Type B pancreatic cell (in vitro differentiated cells): ENCODE results near the gene CDC25A. TPM values are rescaled to one million over a fixed set of nuclear protein-coding genes. Genes with fewer than 3 reads are reported as not detected.
A peak's percentile ranks its signal among the peaks of the same experiment; 100 is the strongest.

ENCODE experiments used
- DNase-seq: peaks from one replicate; pipeline ENCODE4 v3.0.0; 2021; ENCODE audit warnings: mixed read lengths; ENCODE audit not compliant: unreplicated experiment; ENCODE audit errors: extremely low spot score
- H3K27ac Mint-ChIP-seq: 2 replicates; pipeline ENCODE4 v1.8.0; 2021; ENCODE audit warnings: mild to moderate bottlenecking, mixed read lengths
- H3K27me3 Mint-ChIP-seq: 2 replicates; pipeline ENCODE4 v1.8.0; 2021; ENCODE audit warnings: mixed read lengths
- H3K36me3 Mint-ChIP-seq: 2 replicates; pipeline ENCODE4 v1.8.0; 2021; ENCODE audit warnings: mixed read lengths
- H3K4me1 Mint-ChIP-seq: one replicate; pipeline ENCODE4 v1.8.0; 2021; ENCODE audit warnings: mixed read lengths; ENCODE audit not compliant: unreplicated experiment
- H3K4me3 Mint-ChIP-seq: 2 replicates; pipeline ENCODE4 v1.8.0; 2021; ENCODE audit warnings: mild to moderate bottlenecking, mixed read lengths
- H3K9me3 Mint-ChIP-seq: 2 replicates; pipeline ENCODE4 v1.8.0; 2021; ENCODE audit warnings: mixed read lengths
- total RNA-seq: library from RNA; stranded (reverse); gene quantifications from 2 replicates; pipeline ENCODE4 v1.2.1, GENCODE V29; 2021; ENCODE audit warnings: low replicate concordance
- TF ChIP-seq, protein P1 (sequence below): fragments of 200-600 bp; sonication (generic); conservative IDR thresholded peaks from 2 replicates; pipeline ENCODE4 v1.5.0; 2021; ENCODE audit warnings: antibody characterized with exemption, mild to moderate bottlenecking

The CDC25A gene
- total RNA-seq, 1 donor from 2014 or later = 28.0 TPM

DNA sequence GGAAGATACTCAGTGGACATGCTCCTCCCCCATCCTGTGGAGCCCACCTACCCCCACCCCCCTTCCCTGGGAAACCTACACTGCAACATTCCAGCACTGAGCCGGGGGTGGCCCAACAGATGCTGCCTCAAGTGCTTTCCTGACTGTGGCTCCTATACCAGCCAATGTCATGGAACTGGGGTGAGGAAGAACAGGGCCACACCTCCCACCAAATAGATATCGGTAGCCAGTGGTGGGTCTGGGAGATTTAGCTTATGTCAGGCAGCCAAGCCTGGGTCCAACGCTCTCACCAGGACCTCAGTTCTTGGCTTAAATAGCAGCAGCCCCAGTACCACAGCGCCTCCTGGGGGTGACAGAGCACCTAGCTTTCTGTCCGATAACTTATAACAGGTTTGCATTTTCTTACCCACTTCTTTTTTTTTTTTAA, 30.3 kb downstream of the CDC25A start:
- Mint-ChIP-seq H3K4me3 (no peak overlapping the region), H3K27ac (no peak overlapping the region), H3K36me3 (peaks cover 6% of the 10 kb centered on the region), H3K27me3 (no peaks in the 10 kb centered on the region), H3K9me3 (no peaks in the 10 kb centered on the region), H3K4me1 (peaks cover 3% of the 10 kb centered on the region)
- TF ChIP-seq, protein P1, sequence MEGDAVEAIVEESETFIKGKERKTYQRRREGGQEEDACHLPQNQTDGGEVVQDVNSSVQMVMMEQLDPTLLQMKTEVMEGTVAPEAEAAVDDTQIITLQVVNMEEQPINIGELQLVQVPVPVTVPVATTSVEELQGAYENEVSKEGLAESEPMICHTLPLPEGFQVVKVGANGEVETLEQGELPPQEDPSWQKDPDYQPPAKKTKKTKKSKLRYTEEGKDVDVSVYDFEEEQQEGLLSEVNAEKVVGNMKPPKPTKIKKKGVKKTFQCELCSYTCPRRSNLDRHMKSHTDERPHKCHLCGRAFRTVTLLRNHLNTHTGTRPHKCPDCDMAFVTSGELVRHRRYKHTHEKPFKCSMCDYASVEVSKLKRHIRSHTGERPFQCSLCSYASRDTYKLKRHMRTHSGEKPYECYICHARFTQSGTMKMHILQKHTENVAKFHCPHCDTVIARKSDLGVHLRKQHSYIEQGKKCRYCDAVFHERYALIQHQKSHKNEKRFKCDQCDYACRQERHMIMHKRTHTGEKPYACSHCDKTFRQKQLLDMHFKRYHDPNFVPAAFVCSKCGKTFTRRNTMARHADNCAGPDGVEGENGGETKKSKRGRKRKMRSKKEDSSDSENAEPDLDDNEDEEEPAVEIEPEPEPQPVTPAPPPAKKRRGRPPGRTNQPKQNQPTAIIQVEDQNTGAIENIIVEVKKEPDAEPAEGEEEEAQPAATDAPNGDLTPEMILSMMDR = peak; percentile 79
- DNase-seq = no peak

DNA sequence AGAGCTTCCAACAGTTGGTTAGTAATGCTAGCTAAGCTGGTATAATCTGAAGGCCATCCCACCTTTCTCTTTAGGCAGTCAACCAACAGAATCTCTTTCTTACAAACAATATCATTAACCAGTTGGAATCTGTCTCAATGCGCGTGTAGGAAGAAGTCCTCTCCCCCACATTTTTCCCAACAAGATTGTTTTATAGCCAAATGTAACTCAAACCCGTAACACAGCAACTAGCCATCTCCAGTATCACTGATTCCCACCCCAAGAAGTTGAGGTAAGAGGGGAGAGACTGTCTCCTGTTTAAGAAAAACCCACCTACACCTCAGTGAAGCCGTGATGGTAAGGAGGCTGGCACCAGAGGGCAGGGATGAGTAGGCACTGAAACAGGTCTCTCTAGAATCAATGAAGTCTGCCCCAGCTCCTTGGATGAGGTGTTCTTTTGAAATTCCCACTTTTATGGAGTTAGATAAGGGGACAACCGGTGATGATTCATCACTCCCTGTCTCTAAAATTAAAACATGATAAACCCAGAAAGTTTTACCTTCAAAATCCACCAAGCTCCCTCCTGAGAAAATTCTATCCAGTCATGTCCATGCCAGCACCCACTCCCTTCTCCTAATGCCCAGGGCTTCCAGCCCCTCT, 30.9 kb downstream of the CDC25A start:
- H3K9me3 Mint-ChIP-seq = no peaks in the 10 kb centered on the region
- H3K4me1 Mint-ChIP-seq = peaks cover 3% of the 10 kb centered on the region
- H3K4me3 Mint-ChIP-seq = no peak overlapping the region
- H3K36me3 Mint-ChIP-seq = peaks cover 6% of the 10 kb centered on the region
- TF ChIP-seq, protein P1 = no peak
- H3K27ac Mint-ChIP-seq = no peak overlapping the region
- DNase-seq = no peak
- H3K27me3 Mint-ChIP-seq = no peaks in the 10 kb centered on the region

DNA sequence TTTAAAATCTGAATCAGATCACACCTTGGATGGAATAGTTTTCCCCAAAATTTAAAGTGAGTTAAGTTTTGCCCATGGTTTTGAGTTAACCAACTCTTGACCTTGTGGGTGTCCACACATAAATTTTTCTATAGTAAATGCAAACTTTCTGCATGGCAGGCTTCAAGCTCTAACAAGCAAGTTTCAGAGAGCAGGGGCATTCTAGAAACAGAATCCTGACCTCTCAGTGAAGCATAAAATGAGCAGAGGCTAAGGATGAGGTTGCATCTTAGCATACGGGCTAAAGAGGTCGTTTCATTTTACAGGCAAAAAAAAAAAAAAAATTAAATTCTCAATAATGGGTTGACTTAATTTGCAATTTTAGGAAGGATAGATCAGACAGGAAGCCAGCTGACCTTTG, 32.1 kb downstream of the CDC25A start:
- no peaks in the 10 kb centered on the region for H3K9me3 Mint-ChIP-seq
- H3K27me3 Mint-ChIP-seq = no peaks in the 10 kb centered on the region
- peaks cover 6% of the 10 kb centered on the region for H3K36me3 Mint-ChIP-seq
- TF ChIP-seq, protein P1 = no peak
- no peak for DNase-seq
- H3K27ac Mint-ChIP-seq = no peak overlapping the region
- peaks cover 3% of the 10 kb centered on the region for H3K4me1 Mint-ChIP-seq
- no peak overlapping the region for H3K4me3 Mint-ChIP-seq

DNA sequence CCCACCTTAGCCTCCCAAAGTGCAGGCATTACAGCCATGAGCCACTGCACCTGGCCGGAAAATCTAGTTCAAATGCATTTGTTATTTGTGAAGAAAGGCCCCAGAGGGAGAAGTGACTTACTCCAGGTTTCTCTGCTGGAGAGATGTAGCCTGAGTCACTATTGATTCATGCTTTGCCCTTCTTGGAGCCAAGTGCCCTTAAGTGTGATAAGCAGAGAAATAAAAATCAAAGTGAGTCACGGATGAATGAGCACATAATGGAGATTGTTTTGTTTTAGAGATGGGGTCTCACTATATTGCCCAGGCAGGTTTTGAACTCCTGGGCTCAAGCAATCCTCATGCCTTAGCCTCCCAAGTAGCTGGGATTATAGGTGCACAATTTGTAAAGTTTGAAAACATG, 33.1 kb downstream of the CDC25A start:
- peak overlapping the region; percentile 69 for H3K27ac Mint-ChIP-seq
- H3K4me3 Mint-ChIP-seq = no peak overlapping the region
- peaks cover 6% of the 10 kb centered on the region for H3K36me3 Mint-ChIP-seq
- H3K27me3 Mint-ChIP-seq = no peaks in the 10 kb centered on the region
- TF ChIP-seq, protein P1 = no peak
- no peak for DNase-seq
- H3K9me3 Mint-ChIP-seq = no peaks in the 10 kb centered on the region
- H3K4me1 Mint-ChIP-seq = peaks cover 3% of the 10 kb centered on the region

DNA sequence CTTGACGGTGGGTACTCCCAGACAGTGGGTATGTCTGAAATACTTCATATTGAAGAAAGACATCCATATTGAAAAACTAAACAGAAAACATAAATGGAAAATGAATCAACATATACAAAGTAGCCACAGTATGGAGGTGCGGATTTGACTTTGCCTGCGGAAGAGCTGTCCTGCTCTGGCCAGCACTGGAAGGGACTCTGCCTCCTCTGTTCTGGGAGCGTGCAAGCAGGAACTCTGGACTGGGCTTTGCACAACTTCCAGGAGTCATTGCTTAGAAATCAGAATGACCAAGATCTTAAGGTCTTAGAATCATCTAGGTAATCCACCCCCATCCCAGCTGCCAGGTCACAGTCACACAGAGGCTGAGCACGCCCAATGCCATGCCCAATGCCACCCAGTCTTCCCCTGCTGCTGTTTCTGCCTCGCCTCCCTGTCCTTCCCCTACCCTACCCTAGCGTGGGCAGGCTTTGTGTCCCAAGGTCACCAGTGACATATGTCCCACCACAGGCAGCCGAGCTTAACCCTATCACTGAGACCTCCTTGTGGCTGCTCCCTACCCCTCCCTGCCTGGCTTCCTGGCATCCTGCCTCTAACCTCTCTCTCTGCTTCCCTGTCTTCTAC, 36.3 kb downstream of the CDC25A start:
- H3K4me1 Mint-ChIP-seq = peaks cover 3% of the 10 kb centered on the region
- H3K4me3 Mint-ChIP-seq = no peak overlapping the region
- H3K36me3 Mint-ChIP-seq = no peaks in the 10 kb centered on the region
- no peaks in the 10 kb centered on the region for H3K27me3 Mint-ChIP-seq
- H3K27ac Mint-ChIP-seq = no peak overlapping the region
- TF ChIP-seq, protein P1 = no peak
- DNase-seq = no peak
- H3K9me3 Mint-ChIP-seq = no peaks in the 10 kb centered on the region
